ENCODE results near the gene NCKIPSD. TPM values are rescaled to one million over a fixed set of nuclear protein-coding genes. Genes with fewer than 3 reads are reported as not detected.

Gene NCKIPSD
- total and polyA plus RNA-seq, 7 donors = 5.9 to 8.6 (median 6.5) TPM

- Histone ChIP-seq H3K27ac (peak overlapping the region; percentile 6), H3K4me3 (peak overlapping the region; percentile 32), H3K4me1 (no peaks in the 10 kb centered on the region), H3K36me3 (ENCODE audit: insufficient read depth in 1 of 2, low read depth in 1 of 2) (peaks cover 0 to 67% of the 10 kb centered on the region in 2 donors), H3K9me3 (no peaks in the 10 kb centered on the region), H3K27me3 (ENCODE audit: insufficient read depth in 3 of 3, low read length in 2 of 3) (no peaks in the 10 kb centered on the region)
- intact Hi-C loops (cut with DNase I) = no loop called here
- ATAC-seq (peak in 3 of 4 donors; percentile 11 to 61 (median 60)), DNase-seq (peak; percentile 55 to 82)
- TF ChIP-seq, protein P1, sequence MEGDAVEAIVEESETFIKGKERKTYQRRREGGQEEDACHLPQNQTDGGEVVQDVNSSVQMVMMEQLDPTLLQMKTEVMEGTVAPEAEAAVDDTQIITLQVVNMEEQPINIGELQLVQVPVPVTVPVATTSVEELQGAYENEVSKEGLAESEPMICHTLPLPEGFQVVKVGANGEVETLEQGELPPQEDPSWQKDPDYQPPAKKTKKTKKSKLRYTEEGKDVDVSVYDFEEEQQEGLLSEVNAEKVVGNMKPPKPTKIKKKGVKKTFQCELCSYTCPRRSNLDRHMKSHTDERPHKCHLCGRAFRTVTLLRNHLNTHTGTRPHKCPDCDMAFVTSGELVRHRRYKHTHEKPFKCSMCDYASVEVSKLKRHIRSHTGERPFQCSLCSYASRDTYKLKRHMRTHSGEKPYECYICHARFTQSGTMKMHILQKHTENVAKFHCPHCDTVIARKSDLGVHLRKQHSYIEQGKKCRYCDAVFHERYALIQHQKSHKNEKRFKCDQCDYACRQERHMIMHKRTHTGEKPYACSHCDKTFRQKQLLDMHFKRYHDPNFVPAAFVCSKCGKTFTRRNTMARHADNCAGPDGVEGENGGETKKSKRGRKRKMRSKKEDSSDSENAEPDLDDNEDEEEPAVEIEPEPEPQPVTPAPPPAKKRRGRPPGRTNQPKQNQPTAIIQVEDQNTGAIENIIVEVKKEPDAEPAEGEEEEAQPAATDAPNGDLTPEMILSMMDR (IDR thresholded peaks at IDR 0.05) = no peak
- 71 to 77% (median 77%) methylated on average over 9 of the region's 9 CpGs for WGBS, 3 donors
These were observed 9.7 kb upstream of the NCKIPSD start for GRCh38 chr3:48695393-48695753.

GRCh38 chr3:48694610-48695392 is 9.1 kb upstream of the NCKIPSD start:
- H3K4me1 ChIP-seq = no peaks in the 10 kb centered on the region
- peak; percentile 82 to 89 for DNase-seq
- peak overlapping the region; percentile 6 for H3K27ac ChIP-seq
- H3K36me3 ChIP-seq (ENCODE audit: insufficient read depth in 1 of 2, low read depth in 1 of 2) = peaks cover 0 to 71% of the 10 kb centered on the region in 2 donors
- no peaks in the 10 kb centered on the region for H3K27me3 ChIP-seq (ENCODE audit: insufficient read depth in 3 of 3, low read length in 2 of 3)
- TF ChIP-seq, protein P1 (IDR thresholded peaks at IDR 0.05) = no peak
- peak in 3 of 4 donors; percentile 64 to 78 (median 71) for ATAC-seq
- no peaks in the 10 kb centered on the region for H3K9me3 ChIP-seq
- intact Hi-C loops (cut with DNase I) = no loop called here
- peak overlapping the region; percentile 32 for H3K4me3 ChIP-seq
- WGBS, 3 donors = 63 to 70% (median 66%) methylated on average over 23 of the region's 23 CpGs

- Histone ChIP-seq H3K4me1 (no peaks in the 10 kb centered on the region), H3K9me3 (no peaks in the 10 kb centered on the region), H3K36me3 (ENCODE audit: insufficient read depth in 1 of 2, low read depth in 1 of 2) (peaks cover 0 to 71% of the 10 kb centered on the region in 2 donors), H3K27me3 (ENCODE audit: insufficient read depth in 3 of 3, low read length in 2 of 3) (no peaks in the 10 kb centered on the region), H3K27ac (no peak overlapping the region), H3K4me3 (peak overlapping the region; percentile 32)
- intact Hi-C loops (cut with DNase I) = no loop called here
- no peak for ATAC-seq
- WGBS, 3 donors = 83 to 87% (median 84%) methylated on average over 8 of the region's 8 CpGs
- no peak for DNase-seq
- TF ChIP-seq, protein P1 (IDR thresholded peaks at IDR 0.05) = no peak
These were observed 8.1 kb upstream of the NCKIPSD start for GRCh38 chr3:48693826-48694225.

DNA sequence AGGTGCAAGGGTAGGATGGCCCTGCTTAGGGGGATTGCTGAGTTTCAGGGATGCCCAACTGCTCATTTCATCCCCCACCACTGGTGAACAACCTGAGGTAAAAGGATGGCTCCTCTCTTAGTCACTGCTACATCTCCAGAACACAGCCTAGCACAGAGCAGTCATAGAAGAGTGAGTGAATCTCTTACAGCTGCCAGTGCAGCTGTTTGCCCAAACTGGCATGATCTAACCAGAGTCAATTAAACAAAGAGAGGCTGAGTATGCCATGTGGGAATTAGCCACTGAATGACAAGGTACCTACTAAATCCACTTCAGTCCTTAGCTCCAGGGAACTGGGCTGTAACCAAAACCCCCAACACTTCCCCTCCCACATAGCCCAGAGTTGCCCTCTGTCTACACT is 6.8 kb upstream of the NCKIPSD start:
- TF ChIP-seq, protein P1 (IDR thresholded peaks at IDR 0.05) = no peak
- Histone ChIP-seq H3K4me1 (no peaks in the 10 kb centered on the region), H3K27me3 (ENCODE audit: insufficient read depth in 3 of 3, low read length in 2 of 3) (no peaks in the 10 kb centered on the region), H3K27ac (no peak overlapping the region), H3K4me3 (no peak overlapping the region), H3K9me3 (no peaks in the 10 kb centered on the region), H3K36me3 (ENCODE audit: insufficient read depth in 1 of 2, low read depth in 1 of 2) (peaks cover under 1 to 79% of the 10 kb centered on the region in 2 donors)
- intact Hi-C loops (cut with DNase I) = no loop called here
- ATAC-seq (no peak), DNase-seq (no peak)
